ENCODE results near the gene ZBED4.

Gene ZBED4

DNA sequence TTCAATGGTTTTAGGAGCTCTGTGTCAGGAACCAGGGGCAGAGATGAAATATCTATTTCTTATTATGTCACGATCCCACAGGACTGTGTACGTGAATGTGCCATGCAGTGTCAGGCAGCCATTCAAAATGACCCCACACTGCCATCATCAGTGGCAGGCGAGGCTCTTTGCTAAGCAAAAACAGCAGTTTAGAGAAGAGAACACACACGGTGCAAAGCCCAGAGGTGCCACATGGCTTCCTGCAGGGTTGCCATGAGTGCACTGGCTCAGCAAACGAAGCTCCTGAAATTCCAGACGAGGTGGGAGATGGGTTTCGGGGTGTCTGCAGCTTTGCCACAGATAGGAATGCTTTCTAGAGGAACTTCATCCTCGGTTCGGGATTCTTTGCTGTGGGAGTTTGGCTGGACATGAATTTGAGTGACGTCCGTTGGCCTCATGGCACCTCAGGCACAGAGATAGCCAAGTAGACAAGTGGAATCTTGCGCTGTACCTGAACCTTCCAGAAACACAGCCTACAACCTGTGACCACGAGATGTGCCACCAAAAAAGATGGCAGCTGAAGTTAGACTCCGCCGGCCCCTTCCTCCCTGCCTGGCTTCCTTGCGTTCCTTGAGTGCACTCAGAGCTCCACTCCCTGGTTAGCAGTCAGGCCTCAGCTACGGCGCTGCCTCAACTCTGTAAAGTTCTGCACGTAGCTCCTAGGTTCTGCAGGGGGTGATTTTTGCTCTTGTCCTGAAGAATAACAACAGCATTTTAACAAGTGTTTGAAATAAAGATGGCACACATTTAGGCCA lies 7.8 kb upstream of the ZBED4 start:
- Histone ChIP-seq H3K4me2 (ENCODE audit: low read depth, low read length, poor library complexity, severe bottlenecking) (no peak overlapping the region), H3K27me3 (ENCODE audit: low read length) (no peaks in the 10 kb centered on the region), H3K9me3 (ENCODE audit: insufficient read depth, low read length) (no peaks in the 10 kb centered on the region), H3K79me2 (ENCODE audit: insufficient read depth, low read length) (no peaks in the 10 kb centered on the region), H2AFZ (ENCODE audit: low read depth, low read length, severe bottlenecking) (no peak overlapping the region), H3K36me3 (ENCODE audit: low read length) (no peaks in the 10 kb centered on the region), H3K9ac (ENCODE audit: low read length) (no peak overlapping the region), H3K9me2 (replicated peaks; ENCODE audit: insufficient read depth, low read length) (no peaks in the 10 kb centered on the region), H3F3A (ENCODE audit: insufficient read depth) (no peaks in the 10 kb centered on the region), H3K27ac (ENCODE audit: low read depth, low read length) (no peak overlapping the region), H4K20me1 (ENCODE audit: low read depth, low read length) (no peaks in the 10 kb centered on the region), H3K4me3 (ENCODE audit: insufficient read depth, low read length, poor library complexity, severe bottlenecking) (no peak overlapping the region)
- TF ChIP-seq EZH2phosphoT487 (conservative IDR thresholded peaks at IDR 0.05; ENCODE audit: low read length): no peak
- TF ChIP-seq, protein P1, sequence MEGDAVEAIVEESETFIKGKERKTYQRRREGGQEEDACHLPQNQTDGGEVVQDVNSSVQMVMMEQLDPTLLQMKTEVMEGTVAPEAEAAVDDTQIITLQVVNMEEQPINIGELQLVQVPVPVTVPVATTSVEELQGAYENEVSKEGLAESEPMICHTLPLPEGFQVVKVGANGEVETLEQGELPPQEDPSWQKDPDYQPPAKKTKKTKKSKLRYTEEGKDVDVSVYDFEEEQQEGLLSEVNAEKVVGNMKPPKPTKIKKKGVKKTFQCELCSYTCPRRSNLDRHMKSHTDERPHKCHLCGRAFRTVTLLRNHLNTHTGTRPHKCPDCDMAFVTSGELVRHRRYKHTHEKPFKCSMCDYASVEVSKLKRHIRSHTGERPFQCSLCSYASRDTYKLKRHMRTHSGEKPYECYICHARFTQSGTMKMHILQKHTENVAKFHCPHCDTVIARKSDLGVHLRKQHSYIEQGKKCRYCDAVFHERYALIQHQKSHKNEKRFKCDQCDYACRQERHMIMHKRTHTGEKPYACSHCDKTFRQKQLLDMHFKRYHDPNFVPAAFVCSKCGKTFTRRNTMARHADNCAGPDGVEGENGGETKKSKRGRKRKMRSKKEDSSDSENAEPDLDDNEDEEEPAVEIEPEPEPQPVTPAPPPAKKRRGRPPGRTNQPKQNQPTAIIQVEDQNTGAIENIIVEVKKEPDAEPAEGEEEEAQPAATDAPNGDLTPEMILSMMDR (IDR thresholded peaks at IDR 0.05; ENCODE audit: insufficient read depth, low read length, poor library complexity, severe bottlenecking): no peak

- Histone ChIP-seq H3K4me3 (ENCODE audit: insufficient read depth, low read length, poor library complexity, severe bottlenecking) (no peak overlapping the region), H3K4me2 (ENCODE audit: low read depth, low read length, poor library complexity, severe bottlenecking) (no peak overlapping the region), H3K9me2 (replicated peaks; ENCODE audit: insufficient read depth, low read length) (no peaks in the 10 kb centered on the region), H3K9ac (ENCODE audit: low read length) (no peak overlapping the region), H4K20me1 (ENCODE audit: low read depth, low read length) (no peaks in the 10 kb centered on the region), H3K9me3 (ENCODE audit: insufficient read depth, low read length) (no peaks in the 10 kb centered on the region), H3K27ac (ENCODE audit: low read depth, low read length) (no peak overlapping the region), H3K79me2 (ENCODE audit: insufficient read depth, low read length) (no peaks in the 10 kb centered on the region), H3F3A (ENCODE audit: insufficient read depth) (no peaks in the 10 kb centered on the region), H2AFZ (ENCODE audit: low read depth, low read length, severe bottlenecking) (no peak overlapping the region), H3K36me3 (ENCODE audit: low read length) (no peaks in the 10 kb centered on the region), H3K27me3 (ENCODE audit: low read length) (no peaks in the 10 kb centered on the region)
- TF ChIP-seq EZH2phosphoT487 (conservative IDR thresholded peaks at IDR 0.05; ENCODE audit: low read length): no peak
- TF ChIP-seq, protein P1 (IDR thresholded peaks at IDR 0.05; ENCODE audit: insufficient read depth, low read length, poor library complexity, severe bottlenecking): no peak
Observed at GRCh38 chr22:49847751-49848689, 5.6 kb upstream of the ZBED4 start.

DNA sequence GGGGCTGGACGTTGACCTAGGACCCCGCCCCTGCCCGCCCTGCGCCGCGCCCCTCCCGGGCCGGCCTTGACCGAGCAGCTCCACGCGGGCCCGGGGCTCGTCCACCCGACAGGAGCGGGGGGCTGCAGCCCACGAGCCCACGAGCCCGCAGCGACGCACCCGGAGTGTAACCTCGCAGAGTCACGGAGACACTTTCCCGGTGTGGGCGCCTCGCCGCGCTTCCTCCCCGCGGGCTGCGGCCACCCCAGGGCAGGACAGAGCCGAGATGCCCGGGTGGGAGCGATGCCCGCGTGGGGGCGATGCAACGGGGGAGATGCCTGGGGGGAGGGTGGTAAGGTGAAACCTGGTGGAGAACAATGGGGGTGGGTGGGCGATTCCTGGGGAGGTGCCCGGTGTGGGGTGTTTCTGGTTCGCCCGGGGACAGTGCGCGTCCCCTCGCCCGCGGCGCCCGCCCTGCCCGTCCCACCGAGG lies 4.9 kb upstream of the ZBED4 start:
- no peaks in the 10 kb centered on the region for H4K20me1 ChIP-seq (ENCODE audit: low read depth, low read length)
- TF ChIP-seq EZH2phosphoT487 (conservative IDR thresholded peaks at IDR 0.05; ENCODE audit: low read length): no peak
- TF ChIP-seq, protein P1 (IDR thresholded peaks at IDR 0.05; ENCODE audit: insufficient read depth, low read length, poor library complexity, severe bottlenecking): no peak
- no peak overlapping the region for H2AFZ ChIP-seq (ENCODE audit: low read depth, low read length, severe bottlenecking)
- no peaks in the 10 kb centered on the region for H3K9me3 ChIP-seq (ENCODE audit: insufficient read depth, low read length)
- H3K9me2 ChIP-seq (replicated peaks; ENCODE audit: insufficient read depth, low read length): no peaks in the 10 kb centered on the region
- H3K9ac ChIP-seq (ENCODE audit: low read length): no peak overlapping the region
- no peak overlapping the region for H3K4me3 ChIP-seq (ENCODE audit: insufficient read depth, low read length, poor library complexity, severe bottlenecking)
- no peak overlapping the region for H3K27ac ChIP-seq (ENCODE audit: low read depth, low read length)
- H3F3A ChIP-seq (ENCODE audit: insufficient read depth): no peaks in the 10 kb centered on the region
- H3K4me2 ChIP-seq (ENCODE audit: low read depth, low read length, poor library complexity, severe bottlenecking): no peak overlapping the region
- no peaks in the 10 kb centered on the region for H3K27me3 ChIP-seq (ENCODE audit: low read length)
- no peaks in the 10 kb centered on the region for H3K36me3 ChIP-seq (ENCODE audit: low read length)
- no peaks in the 10 kb centered on the region for H3K79me2 ChIP-seq (ENCODE audit: insufficient read depth, low read length)
